ENCODE data around the gene ANTXR2.
A peak's percentile ranks its signal among the peaks of the same experiment; 100 is the strongest.
"Not testable (repeated sequence)": the region's sequence is repeated elsewhere in the genome, so short reads cannot be mapped to it uniquely, and the experiment has no call there.

The ANTXR2 gene

DNA sequence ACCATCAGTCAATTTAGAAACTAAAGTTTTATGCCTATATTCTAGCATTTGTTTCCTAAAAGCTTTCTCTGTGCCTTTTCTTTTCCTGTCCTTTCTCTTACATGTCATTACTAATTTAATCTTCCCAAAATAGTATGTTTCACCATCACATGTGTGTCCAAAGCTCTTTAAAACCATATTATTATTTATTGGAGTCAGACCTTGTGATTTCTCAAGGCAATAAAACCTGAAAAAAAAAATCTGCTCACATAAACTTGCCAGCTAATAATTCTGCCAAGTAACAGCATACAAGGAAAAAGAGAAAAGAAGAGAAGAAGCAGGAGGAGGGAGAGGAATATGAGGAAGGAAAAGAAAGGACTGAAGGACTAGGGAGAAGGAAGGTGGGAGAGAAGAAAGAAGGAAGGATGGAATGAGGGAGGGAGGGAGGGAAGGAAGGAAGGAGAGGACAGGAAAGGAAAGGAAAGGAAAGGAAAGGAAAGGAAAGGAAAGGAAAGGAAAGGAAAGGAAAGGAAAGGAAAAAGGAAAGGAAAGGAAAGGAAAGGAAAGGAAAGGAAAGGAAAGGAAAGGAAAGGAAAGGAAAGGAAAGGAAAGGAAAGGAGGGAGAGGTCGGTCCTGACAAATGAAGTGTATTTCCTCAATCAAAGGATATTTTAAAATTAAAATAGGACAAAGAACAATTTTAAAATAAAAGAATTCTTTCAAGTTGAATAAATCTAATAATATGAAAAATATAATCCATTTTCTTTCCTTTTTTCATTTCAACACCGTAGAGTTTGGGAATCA, 57.4 kb downstream of the ANTXR2 start:
- DNase-seq = no peak

DNA sequence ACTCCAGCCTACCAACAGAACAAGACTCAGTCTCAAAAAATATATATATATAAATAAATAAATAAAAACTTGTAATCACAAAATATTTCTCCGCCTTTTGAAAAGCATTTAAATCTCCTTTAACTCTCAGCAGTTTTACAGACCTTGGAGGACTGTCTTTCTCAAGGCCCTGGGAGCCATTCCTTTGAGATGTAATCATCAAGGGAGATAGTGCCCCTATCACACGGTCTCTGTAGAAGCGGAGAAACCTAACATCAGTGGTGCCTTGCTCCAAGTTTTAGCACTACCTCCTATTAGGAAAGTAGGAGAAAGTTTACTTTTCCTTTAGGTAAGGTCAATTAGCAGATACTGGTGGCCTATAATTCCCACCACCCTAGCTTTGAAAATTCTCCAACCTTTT, 58.5 kb downstream of the ANTXR2 start:
- no peak for DNase-seq

DNA sequence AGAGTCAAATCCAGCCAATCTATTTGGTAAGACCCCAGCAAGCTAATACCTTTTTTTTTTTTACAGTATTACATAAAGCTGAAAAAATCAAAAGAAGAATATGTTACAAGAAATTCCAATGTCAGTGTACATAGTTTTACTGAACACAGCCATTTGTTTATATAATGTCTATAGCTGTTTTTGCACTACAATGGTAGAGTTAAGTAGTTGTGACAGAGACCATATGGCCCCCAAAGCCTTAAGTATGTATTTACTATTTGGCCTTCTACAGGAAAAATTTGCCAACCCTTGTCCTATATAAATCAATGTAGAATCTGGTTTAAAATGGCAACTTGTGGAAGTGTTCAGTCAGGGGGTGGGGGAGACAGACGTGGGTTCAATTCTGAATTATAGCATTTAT, 60.7 kb downstream of the ANTXR2 start:
- no peak for DNase-seq

DNA sequence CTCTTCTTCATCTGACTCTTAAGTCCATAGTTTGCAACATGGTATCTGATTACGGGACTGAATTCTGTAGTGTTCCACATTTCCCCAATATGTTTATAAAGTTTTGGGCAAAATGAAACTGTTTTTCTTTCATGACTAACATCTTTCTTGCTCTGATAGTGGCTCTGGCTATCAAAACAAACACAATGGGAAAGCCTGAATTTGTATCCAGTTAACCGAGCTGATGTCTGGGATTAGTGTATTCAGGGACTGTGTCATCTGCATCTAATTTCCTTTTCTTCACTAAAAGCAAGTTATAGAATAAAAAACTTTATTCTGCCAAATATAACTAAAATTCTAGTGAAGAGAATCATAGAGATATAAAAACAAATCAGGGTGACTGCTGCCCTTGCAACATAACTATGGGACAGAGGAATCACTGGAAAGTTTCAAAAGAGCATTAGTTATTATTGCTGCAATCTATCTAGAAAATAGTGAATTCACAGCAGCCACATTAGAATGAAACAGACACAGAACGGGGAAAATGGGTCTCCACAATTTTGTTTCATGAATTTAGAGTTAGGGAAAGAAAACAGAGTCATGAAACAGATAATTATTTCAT, 61.3 kb downstream of the ANTXR2 start:
- no peak for DNase-seq

DNA sequence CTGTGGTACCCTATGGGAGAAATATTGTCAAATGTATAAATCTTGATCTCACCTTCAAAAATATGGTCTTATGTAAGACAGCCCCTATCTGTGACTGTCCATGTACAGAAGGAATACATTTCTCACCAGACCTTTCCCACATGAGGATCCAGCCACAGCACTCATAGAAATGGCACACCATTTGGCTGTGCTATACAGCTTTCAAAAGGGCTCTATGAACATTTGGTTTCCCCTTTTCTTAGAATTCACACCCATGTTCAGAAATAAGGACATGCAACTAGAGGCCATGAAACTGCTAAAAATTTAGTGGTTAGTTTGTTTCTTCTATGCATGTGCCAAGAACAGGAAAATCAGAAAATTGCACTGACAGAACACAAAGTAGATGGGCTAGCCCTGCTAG, 62.7 kb downstream of the ANTXR2 start:
- peak; percentile 8 for DNase-seq

DNA sequence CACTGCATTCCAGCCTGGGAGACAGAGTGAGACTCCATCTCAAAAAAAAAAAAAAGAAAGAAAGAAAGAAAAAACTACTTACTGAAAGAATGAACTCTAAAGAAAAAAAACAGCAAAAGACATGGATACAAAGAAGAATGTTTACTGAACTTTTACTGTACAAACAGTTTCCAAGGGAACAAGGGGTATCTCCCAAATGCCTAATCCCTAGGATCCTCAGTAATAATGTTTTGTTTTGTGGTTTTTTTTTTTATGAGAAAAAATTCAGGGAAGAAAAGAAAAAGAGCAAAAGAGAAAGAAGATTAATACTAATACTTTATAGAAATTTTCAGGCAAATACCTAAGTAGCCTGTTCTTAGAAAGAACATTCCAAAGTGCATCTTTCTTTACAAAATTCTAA, 63.2 kb downstream of the ANTXR2 start:
- no peak for DNase-seq

DNA sequence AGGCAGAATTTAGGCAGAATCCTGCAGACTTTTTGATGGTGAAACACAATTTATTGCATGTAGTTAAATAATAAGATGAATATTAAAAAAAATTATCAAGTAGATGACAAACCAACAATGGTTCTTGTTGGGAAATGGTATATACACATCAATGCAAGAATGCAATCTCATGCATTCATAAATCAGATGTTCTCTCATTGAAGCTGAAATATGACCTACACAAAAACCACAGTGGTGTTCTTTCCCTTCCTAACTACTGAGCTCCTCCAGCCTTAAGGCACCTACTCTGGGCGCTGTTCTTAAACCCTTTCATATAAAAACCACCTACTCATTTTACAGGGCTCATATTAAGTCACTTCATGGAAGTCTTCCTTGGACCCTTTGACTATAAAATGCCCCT, 64.1 kb downstream of the ANTXR2 start:
- no peak for DNase-seq

DNA sequence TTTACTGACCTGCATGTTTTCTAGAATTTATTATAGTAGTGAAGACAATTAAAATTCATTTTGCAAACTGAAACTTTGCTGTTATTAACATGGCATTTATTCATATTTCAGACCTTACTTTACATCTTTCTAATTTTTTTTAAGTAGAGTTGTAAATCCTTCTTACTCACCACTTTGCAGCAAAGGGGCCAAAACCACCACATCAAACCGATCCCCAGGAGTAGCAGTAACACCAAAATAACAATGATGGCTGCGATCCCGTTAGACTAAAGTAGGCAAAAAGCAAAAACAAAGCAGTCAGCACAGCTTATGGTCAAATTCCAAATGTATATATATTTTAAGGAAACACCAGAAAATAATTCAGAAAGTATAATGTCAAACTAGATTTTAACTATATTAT, 64.7 kb downstream of the ANTXR2 start:
- no peak for DNase-seq

DNA sequence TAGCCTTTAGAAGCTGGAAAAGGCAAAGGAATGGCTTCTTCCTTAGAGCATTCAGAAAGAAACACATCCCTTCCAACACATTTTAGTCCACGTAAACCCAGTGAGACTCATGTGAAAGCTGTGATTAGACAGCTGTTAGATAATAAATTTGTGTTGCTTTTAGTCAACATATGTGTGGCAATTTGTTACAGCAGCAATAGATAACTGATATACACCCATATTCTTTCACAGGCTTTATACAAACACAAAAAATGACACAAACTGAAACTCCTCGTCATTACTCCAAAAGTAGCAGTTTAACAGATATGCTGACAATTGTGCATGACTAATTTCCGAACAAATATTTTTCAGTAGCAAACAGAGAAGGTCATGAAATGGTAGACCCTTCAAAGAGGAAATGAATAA, 65.3 kb downstream of the ANTXR2 start:
- no peak for DNase-seq

DNA sequence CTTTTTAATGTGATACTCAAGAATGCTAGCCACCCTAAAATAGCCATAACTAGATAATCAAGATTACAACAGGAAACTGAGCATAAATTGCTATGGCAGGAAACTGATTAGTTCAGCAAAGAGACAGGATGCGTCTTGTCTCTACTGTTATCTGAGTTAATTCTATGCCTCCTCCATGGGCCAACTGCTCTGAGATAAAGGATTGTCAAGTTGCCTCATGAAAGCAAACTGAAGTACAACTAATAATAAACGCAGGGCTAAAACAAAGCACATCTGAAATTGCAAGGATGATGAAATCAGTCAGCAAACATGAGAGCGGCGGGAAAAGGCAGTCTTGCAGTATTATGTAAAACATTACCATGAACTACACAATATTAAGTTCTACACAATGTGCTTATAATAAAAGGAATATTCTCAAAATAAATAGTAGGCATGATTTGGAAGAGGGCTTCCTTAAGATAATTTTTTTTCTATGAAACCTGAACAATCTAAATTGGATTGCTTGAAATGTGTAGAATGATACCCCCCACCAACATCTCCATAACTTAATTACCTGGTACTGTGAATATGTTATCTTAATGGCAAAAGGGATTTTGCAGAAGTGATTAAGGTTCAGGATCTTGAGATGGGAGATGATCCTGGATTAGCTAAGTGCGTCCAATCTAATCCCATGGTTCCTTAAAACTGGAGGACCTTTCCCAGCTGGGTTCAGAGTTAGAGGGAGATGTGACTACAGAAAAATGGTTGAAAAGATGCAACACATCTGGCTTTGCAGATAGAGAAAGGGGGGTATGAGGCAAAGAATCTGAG, 65.9 kb downstream of the ANTXR2 start:
- peak; percentile 72 for DNase-seq

DNA sequence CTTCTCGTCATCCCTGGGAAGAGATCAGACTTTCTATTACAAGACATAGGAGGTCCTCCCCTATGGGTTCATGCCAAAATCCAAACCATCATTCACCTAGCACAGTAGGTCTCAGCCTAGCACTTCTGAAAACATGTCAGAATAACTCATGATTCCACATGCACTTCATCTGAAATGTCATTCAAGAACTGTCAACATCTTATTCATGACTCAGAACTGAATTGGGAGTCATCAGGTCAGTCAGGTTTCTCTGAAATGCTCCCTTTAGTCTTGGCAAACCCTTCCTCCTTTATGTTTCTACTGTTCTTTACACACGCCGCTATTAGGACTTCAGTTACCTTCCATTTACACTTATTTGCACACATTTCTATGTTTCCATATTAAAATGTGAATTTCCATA, 67.2 kb downstream of the ANTXR2 start:
- DNase-seq = peak; percentile 20

DNA sequence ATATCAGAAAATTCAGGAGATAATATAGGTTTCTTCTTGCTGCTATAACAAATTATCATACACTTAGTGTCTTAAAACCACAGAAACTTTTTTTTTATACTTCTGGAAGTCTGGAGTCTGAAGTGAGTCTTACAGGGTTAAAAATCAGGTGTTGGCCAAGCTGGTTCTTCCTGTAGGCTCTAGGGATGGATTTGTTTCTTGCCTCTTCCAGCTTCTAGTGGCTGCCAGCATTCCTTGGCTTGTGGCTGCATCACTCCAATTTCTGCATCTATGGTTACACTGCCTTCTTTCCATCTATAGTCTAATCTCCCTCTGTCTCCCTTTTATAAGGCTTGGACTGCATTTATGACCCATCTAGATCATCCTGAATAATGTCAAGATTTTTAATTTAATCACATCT, 68.7 kb downstream of the ANTXR2 start:
- no peak for DNase-seq

DNA sequence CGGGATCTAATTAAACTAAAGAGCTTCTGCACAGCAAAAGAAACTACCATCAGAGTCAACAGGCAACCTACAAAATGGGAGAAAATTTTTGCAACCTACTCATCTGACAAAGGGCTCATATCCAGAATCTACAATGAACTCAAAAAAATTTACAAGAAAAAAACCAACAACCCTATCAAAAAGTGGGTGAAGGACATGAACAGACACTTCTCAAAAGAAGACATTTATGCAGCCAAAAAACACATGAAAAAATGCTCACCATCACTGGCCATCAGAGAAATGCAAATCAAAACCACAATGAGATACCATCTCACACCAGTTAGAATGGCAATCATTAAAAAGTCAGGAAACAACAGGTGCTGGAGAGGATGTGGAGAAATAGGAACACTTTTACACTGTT, 70.5 kb downstream of the ANTXR2 start:
- not testable (repeated sequence) for DNase-seq

DNA sequence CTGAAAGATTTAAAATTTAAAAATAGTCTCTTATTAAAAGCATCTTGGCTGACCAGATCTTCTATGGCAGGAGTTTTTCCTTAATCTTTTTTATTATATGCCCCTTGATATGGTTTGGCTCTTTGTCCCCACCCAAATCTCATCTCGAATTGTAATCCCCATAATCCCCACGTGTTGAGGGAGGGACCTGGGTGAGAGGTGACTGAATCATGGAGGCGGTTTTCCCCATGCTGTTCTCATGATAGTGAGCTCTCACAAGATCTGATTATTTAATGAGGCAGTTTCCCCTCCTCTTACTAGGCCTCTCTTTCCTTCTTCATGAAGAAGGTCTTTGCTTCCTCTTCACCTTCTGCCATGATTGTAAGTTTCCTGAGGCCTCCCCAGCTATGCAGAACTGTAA, 74.0 kb downstream of the ANTXR2 start:
- DNase-seq = not testable (repeated sequence)

DNA sequence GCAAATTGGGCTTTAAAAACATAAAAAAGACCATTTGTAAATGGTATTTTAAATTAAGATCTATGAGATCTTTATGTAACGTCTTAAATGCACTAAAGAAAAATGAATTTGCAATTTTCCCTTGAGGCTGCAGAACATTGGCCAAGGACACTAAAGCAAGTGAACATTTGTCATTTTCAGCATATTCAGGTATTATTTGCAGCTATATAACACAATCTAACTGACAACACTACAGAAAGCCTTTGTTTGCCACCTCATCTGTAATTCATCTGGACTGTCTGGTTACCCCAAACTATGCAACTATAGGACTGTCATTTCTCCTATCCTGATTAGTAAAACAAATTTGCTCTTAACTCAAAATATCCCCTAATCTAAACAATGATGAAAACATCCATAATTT, 74.8 kb downstream of the ANTXR2 start:
- DNase-seq = no peak

DNA sequence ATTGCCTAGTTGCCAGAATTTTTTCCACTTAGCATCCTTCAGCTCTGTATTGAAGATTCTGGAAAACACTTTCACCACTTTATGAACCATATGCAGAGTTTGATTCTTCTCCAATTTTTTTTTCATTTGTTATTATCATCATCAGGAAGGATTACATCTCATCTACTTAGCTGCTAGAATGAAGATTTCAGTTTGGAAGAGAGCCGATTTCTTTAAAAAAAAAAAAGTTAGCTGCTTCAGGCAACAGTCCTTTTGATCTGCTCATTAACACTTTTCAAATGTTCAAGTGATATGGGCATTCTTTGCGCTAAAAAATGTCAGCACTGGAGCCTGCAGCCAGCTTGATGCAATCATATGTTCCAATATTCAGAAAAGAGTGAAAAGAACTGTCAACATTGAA, 76.2 kb downstream of the ANTXR2 start:
- DNase-seq = no peak

DNA sequence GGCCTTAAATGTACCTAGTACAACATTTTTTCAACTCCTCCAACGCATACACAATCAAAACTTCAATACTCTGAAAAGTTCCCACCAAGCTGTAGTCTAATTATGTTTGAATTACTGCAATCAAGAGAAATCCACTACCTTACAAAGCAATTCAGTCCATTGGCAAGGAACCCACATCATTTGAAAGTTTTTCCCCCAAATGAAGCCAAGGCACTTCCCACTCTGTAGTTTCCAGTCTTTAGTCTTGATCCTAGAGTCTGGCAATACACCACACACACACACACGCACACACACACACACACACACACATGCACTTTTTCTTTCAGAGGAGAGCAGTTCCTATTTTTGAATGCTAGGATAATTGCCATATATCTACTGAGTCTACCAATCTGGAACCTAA, 79.6 kb downstream of the ANTXR2 start:
- DNase-seq = no peak

DNA sequence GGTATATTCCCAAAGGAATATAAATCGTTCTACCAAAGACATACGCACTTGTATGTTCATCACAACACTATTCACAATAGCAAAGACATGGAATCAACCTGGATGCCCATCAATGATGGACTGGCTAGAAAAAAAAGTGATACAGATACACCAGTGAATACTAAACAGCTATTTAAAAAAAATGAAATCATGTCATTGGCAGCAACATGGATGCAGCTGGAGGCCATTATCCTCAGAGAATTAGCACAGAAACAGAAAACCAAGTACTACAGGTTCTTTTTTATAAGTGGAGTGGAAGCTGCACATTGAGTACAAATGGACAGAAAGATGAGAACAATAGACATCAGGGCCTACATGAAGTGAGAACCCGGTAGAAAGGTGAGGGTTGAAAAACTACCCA, 81.4 kb downstream of the ANTXR2 start:
- DNase-seq = no peak

DNA sequence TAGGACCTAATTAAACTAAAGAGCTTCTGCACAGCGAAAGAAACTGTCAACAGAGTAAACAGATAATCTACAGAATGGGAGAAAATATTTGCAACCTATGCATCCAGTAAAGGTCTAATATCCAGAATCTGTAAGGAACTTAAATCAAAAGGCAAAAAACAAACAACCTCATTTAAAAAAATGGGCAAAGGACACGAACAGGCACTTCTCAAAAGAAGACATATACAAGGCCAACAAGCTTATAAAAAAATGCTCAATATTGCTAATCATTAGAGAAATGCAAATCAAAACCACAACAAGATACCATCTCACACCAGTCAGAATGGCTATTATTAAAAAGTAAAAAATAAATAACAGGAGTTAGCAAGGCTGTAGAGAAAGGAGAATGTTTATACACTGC, 81.9 kb downstream of the ANTXR2 start:
- not testable (repeated sequence) for DNase-seq

DNA sequence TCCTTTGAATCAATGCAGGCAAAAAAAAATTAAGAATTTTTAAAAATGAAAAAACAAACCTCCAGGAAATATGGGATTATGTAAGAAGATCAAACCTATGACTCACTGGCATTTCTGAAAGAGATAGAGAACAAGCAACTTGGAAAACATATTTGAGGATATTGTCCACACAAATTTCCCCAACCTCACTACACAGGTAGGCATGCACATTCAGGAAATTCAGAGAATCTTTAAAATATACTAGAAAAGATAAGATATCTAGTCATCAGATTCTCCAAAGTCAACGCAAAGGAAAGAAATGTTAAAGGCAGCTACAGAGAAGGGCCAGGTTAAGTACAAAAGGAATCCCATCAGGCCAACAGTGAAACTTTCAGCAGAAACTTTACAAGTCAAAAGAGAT, 85.6 kb downstream of the ANTXR2 start:
- DNase-seq = no peak

DNA sequence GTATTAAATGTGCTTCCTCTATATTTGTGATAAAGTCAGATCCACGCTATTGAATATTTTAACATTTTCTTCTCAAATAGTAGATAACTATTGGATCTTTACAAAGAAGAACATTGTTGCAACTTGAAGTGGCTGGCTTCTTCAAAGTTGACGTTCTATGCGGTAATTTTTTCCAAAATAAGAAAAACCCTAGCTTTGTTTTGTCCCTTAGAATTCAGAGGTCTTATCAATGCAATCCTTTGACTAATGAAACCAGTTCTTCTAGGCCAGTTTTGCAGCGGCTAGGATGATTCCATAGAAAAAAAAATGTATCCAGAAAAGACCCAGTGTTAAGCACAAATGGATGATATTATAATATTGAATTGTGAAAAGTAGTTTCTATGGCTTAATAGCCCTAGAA, 89.6 kb downstream of the ANTXR2 start:
- DNase-seq = no peak

DNA sequence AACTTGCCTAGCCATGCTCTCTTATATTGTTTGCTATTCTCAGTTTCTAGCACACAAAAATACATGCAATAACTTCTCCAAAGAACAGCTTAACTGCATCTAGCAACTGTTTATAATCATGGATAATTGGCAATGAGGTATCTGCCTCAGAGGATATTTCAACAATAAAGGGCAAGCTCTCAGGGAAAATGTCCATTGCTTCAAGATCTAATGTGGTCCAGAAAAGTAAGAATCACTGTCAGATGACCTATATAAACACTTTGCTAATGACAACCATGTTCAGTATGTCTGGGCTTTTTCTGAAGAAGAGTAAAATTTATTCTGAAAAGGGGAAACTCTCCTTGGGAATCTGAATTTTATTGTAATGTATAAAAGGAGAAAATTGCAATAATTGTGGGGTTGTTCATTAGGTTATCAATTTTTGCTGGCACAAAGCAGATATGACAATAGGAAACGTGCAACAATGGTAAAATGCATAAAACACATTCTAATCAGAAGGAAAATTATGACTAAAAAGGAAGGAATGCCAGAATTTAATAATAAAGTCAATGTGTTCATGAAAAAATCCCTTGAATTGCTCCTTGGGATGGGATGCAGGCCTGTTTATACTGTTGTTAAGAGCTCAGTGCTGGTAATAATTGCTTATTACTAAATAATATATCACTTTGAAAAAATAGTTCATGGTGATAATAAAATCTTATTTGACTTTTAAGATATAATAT, 90.3 kb downstream of the ANTXR2 start:
- DNase-seq = no peak

DNA sequence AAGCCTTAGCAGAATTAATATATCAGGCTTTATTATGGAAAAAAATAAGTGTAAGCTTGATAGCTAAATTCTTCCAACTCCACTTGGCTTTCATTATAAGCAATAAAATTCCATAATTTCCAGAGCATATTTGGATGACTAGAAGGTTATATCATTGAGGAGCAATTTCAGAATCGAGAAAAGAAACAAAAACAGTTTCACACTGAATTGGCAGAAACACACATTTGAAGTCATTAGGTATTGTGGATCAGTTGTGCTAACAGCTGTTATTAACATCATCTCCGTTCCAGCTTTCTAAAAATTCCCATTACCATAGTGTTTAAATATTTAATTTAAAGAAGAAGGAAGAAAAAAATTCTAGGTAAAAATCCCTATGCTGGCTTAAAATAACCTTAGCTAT, 92.6 kb downstream of the ANTXR2 start:
- no peak for DNase-seq

All from hematopoietic multipotent progenitor cell treated with erythropoietin and hydrocortisone succinate and interleukin-3 and kit ligand, for 8 days (in vitro differentiated cells).